Suppressor macrophage treated with lipopolysaccharide for 4 hours (primary cell): ENCODE results near the gene TPRN.

Experiments used
- DNase-seq: peaks from one replicate; pipeline ENCODE4 v3.0.0-alpha.2; 2020

Gene TPRN

GRCh38 chr9:137236238-137236935, 35.8 kb upstream of the TPRN start:
- DNase-seq: peak; percentile 90

GRCh38 chr9:137235424-137236237, 35.1 kb upstream of the TPRN start:
- no peak for DNase-seq

- no peak for DNase-seq
These were observed 34.4 kb upstream of the TPRN start for GRCh38 chr9:137234758-137235423.

GRCh38 chr9:137234055-137234697, 33.6 kb upstream of the TPRN start:
- DNase-seq: no peak

GRCh38 chr9:137233143-137233980, 32.8 kb upstream of the TPRN start:
- DNase-seq: no peak

- DNase-seq: no peak
These were observed 32.0 kb upstream of the TPRN start for GRCh38 chr9:137232510-137232909.

- DNase-seq: no peak
These were observed 31.6 kb upstream of the TPRN start for GRCh38 chr9:137232101-137232500.

GRCh38 chr9:137231372-137232039, 31.0 kb upstream of the TPRN start:
- no peak for DNase-seq

GRCh38 chr9:137230705-137231371, 30.3 kb upstream of the TPRN start, which contains the start of gene SLC34A3:
SLC34A3 (plus strand) TSS chr9:137230901; CDS start chr9:137231703, 802 bp downstream.
- no peak for DNase-seq

- no peak for DNase-seq
These were observed 29.6 kb upstream of the TPRN start for GRCh38 chr9:137229903-137230704.

GRCh38 chr9:137228968-137229896, 28.7 kb upstream of the TPRN start:
- DNase-seq: no peak

GRCh38 chr9:137228506-137228967, 28.0 kb upstream of the TPRN start:
- DNase-seq: no peak

GRCh38 chr9:137227853-137228505, 27.4 kb upstream of the TPRN start:
- DNase-seq: no peak

GRCh38 chr9:137227054-137227852, 26.7 kb upstream of the TPRN start, which contains the start of gene RNF224:
RNF224 (plus strand) TSS chr9:137227502; CDS start chr9:137228336, 834 bp downstream.
- peak; percentile 75 for DNase-seq

GRCh38 chr9:137226338-137227053, 26.0 kb upstream of the TPRN start:
- no peak for DNase-seq

- no peak for DNase-seq
These were observed 25.3 kb upstream of the TPRN start for GRCh38 chr9:137225699-137226331.
